ENCODE data around the gene FAT4.

FAT4 gene

GRCh38 chr4:125331116-125331515, 16.4 kb downstream of the FAT4 start:
- no peaks in the 10 kb centered on the region for H3K9me3 ChIP-seq (ENCODE audit: control insufficient read depth, insufficient read depth, low read depth, low read length)
- no peaks in the 10 kb centered on the region for H3K36me3 ChIP-seq (ENCODE audit: control insufficient read depth in 2 of 2, insufficient read depth in 1 of 2, low read length in 2 of 2)
- ChIA-PET POLR2A (no interaction called here), CTCF (no interaction called here)
- H3K4me3 ChIP-seq (ENCODE audit: low read depth, low read length), result no peak overlapping the region
- TF ChIP-seq MEIS1 (CRISPR knock-in tag; IDR thresholded peaks at IDR 0.05; ENCODE audit: borderline replicate concordance) (no peak), ZNF529 (tag by site-specific recombination; IDR thresholded peaks at IDR 0.05; ENCODE audit: insufficient replicate concordance) (no peak), KLF9 (tag by site-specific recombination; IDR thresholded peaks at IDR 0.05; ENCODE audit: low read depth) (no peak), ZBTB48 (tag by site-specific recombination; IDR thresholded peaks at IDR 0.05) (no peak), MYNN (tag by site-specific recombination; IDR thresholded peaks at IDR 0.05; ENCODE audit: borderline replicate concordance) (no peak), ZNF302 (tag by site-specific recombination; IDR thresholded peaks at IDR 0.05; ENCODE audit: low read depth) (no peak), HIC1 (tag by site-specific recombination; IDR thresholded peaks at IDR 0.05) (no peak), ZNF645 (tag by site-specific recombination; IDR thresholded peaks at IDR 0.05) (no peak), ZNF48 (tag by site-specific recombination; IDR thresholded peaks at IDR 0.05) (no peak), PRDM1 (tag by site-specific recombination; IDR thresholded peaks at IDR 0.05) (no peak), GLIS2 (tag by site-specific recombination; IDR thresholded peaks at IDR 0.05) (no peak), ZNF610 (tag by site-specific recombination; IDR thresholded peaks at IDR 0.05; ENCODE audit: borderline replicate concordance) (no peak), ZNF223 (tag by site-specific recombination; IDR thresholded peaks at IDR 0.05) (no peak), ZNF660 (tag by site-specific recombination; IDR thresholded peaks at IDR 0.05) (no peak)
- no peaks in the 10 kb centered on the region for H3K4me1 ChIP-seq (ENCODE audit: control insufficient read depth, insufficient read depth, low read length)
- H3K27ac ChIP-seq (ENCODE audit: extremely low read depth, low read depth, low read length), result no peak overlapping the region

- POLR2A ChIA-PET, result interaction anchor here (1.4 kb wide), 1 partner anchor 20 kb away, joined by 3 read pairs; the partner anchor contains the start of gene FAT4
Measured at GRCh38 chr4:125334926-125335325, 20.2 kb downstream of the FAT4 start.

More at GRCh38 chr4:125334926-125335325, 20.2 kb downstream of the FAT4 start:
- Histone ChIP-seq H3K4me3 (ENCODE audit: low read depth, low read length) (no peak overlapping the region), H3K4me1 (ENCODE audit: control insufficient read depth, insufficient read depth, low read length) (0 out of 2 replicates have a peak, but pooled peaks cover 3% of the 10 kb centered on the region), H3K9me3 (ENCODE audit: control insufficient read depth, insufficient read depth, low read depth, low read length) (no peaks in the 10 kb centered on the region), H3K36me3 (ENCODE audit: control insufficient read depth in 2 of 2, insufficient read depth in 1 of 2, low read length in 2 of 2) (no peaks in the 10 kb centered on the region), H3K27ac (ENCODE audit: extremely low read depth, low read depth, low read length) (no peak overlapping the region)
- TF ChIP-seq ZNF600 (tag by site-specific recombination; IDR thresholded peaks at IDR 0.05) (no peak), MEIS1 (CRISPR knock-in tag; IDR thresholded peaks at IDR 0.05; ENCODE audit: borderline replicate concordance) (no peak), ZNF184 (tag by site-specific recombination; IDR thresholded peaks at IDR 0.05) (no peak), ZNF513 (tag by site-specific recombination; IDR thresholded peaks at IDR 0.05) (no peak), ZNF292 (tag by site-specific recombination; IDR thresholded peaks at IDR 0.05; ENCODE audit: borderline replicate concordance, low read depth) (no peak), ZNF791 (tag by site-specific recombination; IDR thresholded peaks at IDR 0.05) (no peak), ZNF266 (tag by site-specific recombination; IDR thresholded peaks at IDR 0.05; ENCODE audit: low read depth) (no peak), ZBTB21 (tag by site-specific recombination; IDR thresholded peaks at IDR 0.05) (no peak), ZNF221 (tag by site-specific recombination; IDR thresholded peaks at IDR 0.05; ENCODE audit: borderline replicate concordance) (no peak), ZNF19 (tag by site-specific recombination; IDR thresholded peaks at IDR 0.05; ENCODE audit: low read depth) (no peak)
- CTCF ChIA-PET, result no interaction called here

Measured in HEK293 (cell line).